ENCODE measurements around the gene MID1IP1.
A peak's percentile ranks its signal among the peaks of the same experiment; 100 is the strongest.

Gene MID1IP1

DNA sequence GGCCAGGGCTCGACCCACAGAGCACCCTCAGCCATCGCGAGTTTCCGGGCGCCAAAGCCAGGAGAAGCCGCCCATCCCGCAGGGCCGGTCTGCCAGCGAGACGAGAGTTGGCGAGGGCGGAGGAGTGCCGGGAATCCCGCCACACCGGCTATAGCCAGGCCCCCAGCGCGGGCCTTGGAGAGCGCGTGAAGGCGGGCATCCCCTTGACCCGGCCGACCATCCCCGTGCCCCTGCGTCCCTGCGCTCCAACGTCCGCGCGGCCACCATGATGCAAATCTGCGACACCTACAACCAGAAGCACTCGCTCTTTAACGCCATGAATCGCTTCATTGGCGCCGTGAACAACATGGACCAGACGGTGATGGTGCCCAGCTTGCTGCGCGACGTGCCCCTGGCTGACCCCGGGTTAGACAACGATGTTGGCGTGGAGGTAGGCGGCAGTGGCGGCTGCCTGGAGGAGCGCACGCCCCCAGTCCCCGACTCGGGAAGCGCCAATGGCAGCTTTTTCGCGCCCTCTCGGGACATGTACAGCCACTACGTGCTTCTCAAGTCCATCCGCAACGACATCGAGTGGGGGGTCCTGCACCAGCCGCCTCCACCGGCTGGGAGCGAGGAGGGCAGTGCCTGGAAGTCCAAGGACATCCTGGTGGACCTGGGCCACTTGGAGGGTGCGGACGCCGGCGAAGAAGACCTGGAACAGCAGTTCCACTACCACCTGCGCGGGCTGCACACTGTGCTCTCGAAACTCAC, 3.6 kb downstream of the MID1IP1 start:
- peak overlapping the region; percentile 95 for H3K27ac Mint-ChIP-seq
- no peaks in the 10 kb centered on the region for H3K9me3 Mint-ChIP-seq (ENCODE audit: low read depth)
- no peaks in the 10 kb centered on the region for H3K36me3 Mint-ChIP-seq
- H3K27me3 Mint-ChIP-seq: no peaks in the 10 kb centered on the region
- peaks cover 35% of the 10 kb centered on the region for H3K4me1 Mint-ChIP-seq (ENCODE audit: low read depth)
- peak overlapping the region; percentile 94 for H3K4me3 Mint-ChIP-seq

DNA sequence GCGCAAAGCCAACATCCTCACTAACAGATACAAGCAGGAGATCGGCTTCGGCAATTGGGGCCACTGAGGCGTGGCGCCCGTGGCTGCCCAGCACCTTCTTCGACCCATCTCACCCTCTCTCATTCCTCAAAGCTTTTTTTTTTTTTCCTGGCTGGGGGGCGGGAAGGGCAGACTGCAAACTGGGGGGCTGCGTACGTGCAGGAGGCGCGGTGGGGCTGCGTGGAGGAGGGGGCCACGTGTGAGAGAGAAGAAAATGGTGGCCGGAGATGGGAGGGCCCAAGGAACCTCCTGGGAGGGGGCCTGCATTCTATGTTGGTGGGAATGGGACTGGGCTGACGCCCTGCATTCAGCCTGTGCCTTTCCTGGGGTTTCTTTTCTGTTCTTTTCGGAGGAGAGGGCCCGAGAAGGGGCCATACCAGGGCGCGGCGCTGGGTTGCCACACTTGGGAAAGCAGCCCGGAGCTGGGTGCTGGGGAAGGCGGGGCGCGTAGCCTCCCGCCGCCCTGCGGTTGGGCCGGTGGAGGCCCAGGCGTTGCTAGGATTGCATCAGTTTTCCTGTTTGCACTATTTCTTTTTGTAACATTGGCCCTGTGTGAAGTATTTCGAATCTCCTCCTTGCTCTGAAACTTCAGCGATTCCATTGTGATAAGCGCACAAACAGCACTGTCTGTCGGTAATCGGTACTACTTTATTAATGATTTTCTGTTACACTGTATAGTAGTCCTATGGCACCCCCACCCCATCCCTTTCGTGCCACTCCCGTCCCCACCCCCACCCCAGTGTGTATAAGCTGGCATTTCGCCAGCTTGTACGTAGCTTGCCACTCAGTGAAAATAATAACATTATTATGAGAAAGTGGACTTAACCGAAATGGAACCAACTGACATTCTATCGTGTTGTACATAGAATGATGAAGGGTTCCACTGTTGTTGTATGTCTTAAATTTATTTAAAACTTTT, 4.5 kb downstream of the MID1IP1 start:
- Mint-ChIP-seq H3K27ac (peak overlapping the region; percentile 95), H3K36me3 (no peaks in the 10 kb centered on the region), H3K27me3 (no peaks in the 10 kb centered on the region), H3K9me3 (ENCODE audit: low read depth) (no peaks in the 10 kb centered on the region), H3K4me1 (ENCODE audit: low read depth) (peaks cover 37% of the 10 kb centered on the region), H3K4me3 (peak overlapping the region; percentile 94)

DNA sequence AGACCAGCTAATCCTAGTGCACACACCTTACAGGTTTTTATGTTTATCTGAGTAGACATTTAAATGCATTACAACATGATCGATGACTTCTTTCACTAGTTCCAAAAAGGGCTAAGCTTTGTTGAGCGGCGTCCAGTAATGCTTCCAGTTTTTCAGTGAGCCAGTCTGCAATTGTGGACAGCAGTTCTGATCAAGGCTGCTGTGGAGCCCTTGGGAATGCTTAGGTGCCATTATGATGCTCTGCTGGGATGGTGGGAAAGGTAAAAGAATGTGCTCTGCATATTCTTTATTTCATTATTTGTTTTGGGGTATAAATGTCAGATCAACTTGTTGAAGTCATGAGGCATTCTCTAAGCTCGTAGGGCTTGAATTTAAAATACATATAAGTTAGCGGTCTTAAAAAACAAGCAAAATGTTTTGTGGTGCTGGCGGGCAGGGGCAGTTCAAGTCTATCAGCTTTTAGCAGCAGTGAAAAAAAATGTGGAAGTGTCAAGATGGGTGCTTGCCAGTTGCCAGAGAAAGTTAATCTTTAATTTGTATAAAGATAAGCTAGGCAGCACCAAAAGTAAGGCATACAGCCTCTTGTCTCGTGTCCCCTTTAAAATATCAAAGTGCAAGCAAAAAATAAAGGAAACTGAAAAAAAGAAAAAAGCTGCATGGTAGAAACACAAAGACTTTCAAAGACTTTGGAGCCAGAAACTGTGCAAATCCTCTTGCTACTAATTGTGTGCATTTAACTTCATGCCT, 5.8 kb downstream of the MID1IP1 start:
- Mint-ChIP-seq H3K36me3 (peaks cover 1% of the 10 kb centered on the region), H3K9me3 (ENCODE audit: low read depth) (no peaks in the 10 kb centered on the region), H3K27ac (peak overlapping the region; percentile 95), H3K27me3 (no peaks in the 10 kb centered on the region), H3K4me1 (ENCODE audit: low read depth) (peaks cover 44% of the 10 kb centered on the region), H3K4me3 (peak overlapping the region; percentile 94)

- Mint-ChIP-seq H3K36me3 (peaks cover 2% of the 10 kb centered on the region), H3K27ac (peak overlapping the region; percentile 95), H3K9me3 (ENCODE audit: low read depth) (no peaks in the 10 kb centered on the region), H3K4me1 (ENCODE audit: low read depth) (peaks cover 48% of the 10 kb centered on the region), H3K4me3 (peak overlapping the region; percentile 94), H3K27me3 (no peaks in the 10 kb centered on the region)
These were observed 6.6 kb downstream of the MID1IP1 start for GRCh38 chrX:38807873-38808272.

DNA sequence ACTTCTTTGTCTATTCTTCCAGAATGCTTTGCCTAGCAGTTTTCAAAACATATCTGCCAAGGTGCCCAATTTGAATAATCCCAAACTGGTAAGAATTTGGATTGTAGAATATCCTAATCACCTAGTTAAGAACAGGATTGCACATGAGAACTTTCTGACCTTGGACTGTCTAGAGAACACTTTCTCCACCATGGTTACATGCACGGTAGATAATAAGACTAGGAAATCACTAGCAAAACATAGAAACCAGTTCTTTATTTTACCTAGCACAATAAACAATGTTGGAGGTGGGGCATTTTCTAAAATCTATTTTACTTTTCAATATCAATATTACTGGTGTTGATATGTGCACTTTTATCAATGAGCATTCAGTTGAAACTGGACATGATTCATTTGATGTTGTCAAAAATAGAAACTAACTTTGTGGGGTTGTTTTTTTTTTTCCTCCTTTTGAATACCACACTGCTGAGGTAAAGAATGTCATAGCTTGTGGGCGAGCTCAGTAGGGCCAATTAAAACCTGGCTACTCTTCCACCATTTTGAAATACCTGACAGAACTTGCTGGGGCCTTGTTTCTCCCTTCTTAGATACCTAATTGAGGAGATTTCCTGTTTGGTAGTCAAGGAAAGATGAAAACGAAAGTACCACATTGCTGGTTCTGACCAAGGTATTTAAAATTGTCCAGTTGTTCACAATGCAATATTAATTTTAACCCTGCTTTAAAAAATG, 10.4 kb downstream of the MID1IP1 start:
- Mint-ChIP-seq H3K9me3 (ENCODE audit: low read depth) (no peaks in the 10 kb centered on the region), H3K27ac (peak overlapping the region; percentile 91), H3K4me3 (peak overlapping the region; percentile 69), H3K36me3 (peaks cover 2% of the 10 kb centered on the region), H3K27me3 (no peaks in the 10 kb centered on the region), H3K4me1 (ENCODE audit: low read depth) (peaks cover 55% of the 10 kb centered on the region)

GRCh38 chrX:38816155-38816554, 14.9 kb downstream of the MID1IP1 start:
- peak overlapping the region; percentile 46 for H3K4me3 Mint-ChIP-seq
- peaks cover 25% of the 10 kb centered on the region for H3K4me1 Mint-ChIP-seq (ENCODE audit: low read depth)
- H3K36me3 Mint-ChIP-seq: peaks cover 2% of the 10 kb centered on the region
- H3K27ac Mint-ChIP-seq: no peak overlapping the region
- H3K27me3 Mint-ChIP-seq: no peaks in the 10 kb centered on the region
- H3K9me3 Mint-ChIP-seq (ENCODE audit: low read depth): no peaks in the 10 kb centered on the region

DNA sequence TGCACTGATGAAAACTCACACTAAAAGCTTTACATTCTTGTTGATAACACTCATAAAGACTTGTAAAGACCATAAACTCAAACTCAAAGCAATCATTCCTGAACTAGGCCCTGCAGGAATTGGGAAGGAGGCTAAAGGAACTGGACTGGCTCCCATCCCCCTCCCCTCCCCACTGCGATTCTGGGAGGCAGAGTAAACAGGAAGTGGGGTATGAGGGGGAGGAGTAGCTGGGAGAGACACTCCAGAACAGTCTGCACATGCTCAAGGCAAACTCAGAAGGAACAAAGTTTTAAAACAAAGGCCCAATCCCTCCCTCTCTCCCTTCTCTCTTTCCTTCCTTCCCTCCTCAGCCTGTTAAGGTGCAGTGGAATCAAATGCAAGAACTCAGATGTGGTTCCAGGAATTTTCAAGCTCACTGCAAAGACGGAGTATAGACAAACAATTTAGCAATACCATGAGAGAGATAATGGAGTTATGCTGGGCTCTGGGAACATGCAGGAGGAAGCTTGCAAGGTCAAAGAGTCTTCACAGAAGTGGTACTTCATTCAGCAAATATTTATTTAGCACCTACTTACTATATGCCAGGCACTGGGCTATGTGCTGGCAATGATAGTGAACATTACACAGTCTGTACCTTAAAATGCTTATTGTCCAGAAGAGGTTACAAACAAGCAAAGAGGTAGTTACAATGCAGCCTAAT, 15.9 kb downstream of the MID1IP1 start:
- Mint-ChIP-seq H3K4me3 (no peak overlapping the region), H3K27me3 (no peaks in the 10 kb centered on the region), H3K4me1 (ENCODE audit: low read depth) (peaks cover 18% of the 10 kb centered on the region), H3K36me3 (no peaks in the 10 kb centered on the region), H3K9me3 (ENCODE audit: low read depth) (no peaks in the 10 kb centered on the region), H3K27ac (no peak overlapping the region)

DNA sequence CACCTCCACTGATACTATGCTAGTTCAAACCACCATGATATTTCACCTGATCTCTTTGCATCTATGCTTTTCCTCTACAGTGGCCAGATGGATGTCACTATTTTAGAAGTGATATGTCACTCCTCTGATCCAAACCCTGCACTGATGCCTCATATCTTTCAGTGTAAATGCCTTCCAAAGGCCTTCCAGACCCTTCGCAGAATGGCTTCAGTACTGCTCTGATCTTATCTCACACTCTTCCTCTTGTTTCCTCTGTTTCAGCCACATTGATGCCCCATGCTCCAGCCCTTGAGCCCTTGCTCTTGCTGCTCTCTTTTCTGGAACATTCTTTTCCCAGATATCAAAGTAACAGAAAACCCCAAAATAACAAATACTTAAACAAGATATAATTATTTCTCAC, 17.9 kb downstream of the MID1IP1 start:
- no peak overlapping the region for H3K4me3 Mint-ChIP-seq
- no peaks in the 10 kb centered on the region for H3K27me3 Mint-ChIP-seq
- H3K4me1 Mint-ChIP-seq (ENCODE audit: low read depth): peaks cover 7% of the 10 kb centered on the region
- H3K9me3 Mint-ChIP-seq (ENCODE audit: low read depth): no peaks in the 10 kb centered on the region
- no peaks in the 10 kb centered on the region for H3K36me3 Mint-ChIP-seq
- H3K27ac Mint-ChIP-seq: no peak overlapping the region

DNA sequence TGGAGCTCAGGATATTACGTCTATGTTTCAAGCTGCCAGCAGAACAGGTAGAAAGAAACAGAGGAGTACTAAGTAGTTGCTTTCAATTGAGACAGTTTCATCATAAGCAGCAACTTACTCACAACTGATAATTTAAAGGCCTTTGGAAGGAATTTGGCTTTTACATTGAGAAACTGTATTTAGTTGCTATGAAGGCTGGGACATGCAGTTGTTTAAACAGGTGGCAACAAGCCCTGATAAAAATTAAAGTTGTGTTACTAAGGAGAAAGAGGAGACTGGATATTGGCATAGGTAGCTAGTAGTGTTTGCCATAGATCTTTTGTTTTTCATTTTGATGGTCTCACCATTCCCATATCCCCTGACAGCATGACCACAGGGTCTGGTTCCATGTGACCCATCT, 18.4 kb downstream of the MID1IP1 start:
- Mint-ChIP-seq H3K9me3 (ENCODE audit: low read depth) (no peaks in the 10 kb centered on the region), H3K36me3 (no peaks in the 10 kb centered on the region), H3K27me3 (no peaks in the 10 kb centered on the region), H3K4me1 (ENCODE audit: low read depth) (peaks cover 4% of the 10 kb centered on the region), H3K4me3 (no peak overlapping the region), H3K27ac (no peak overlapping the region)

- Mint-ChIP-seq H3K9me3 (ENCODE audit: low read depth) (no peaks in the 10 kb centered on the region), H3K27me3 (no peaks in the 10 kb centered on the region), H3K4me3 (no peak overlapping the region), H3K27ac (no peak overlapping the region), H3K36me3 (no peaks in the 10 kb centered on the region), H3K4me1 (ENCODE audit: low read depth) (peaks cover 4% of the 10 kb centered on the region)
These were observed 19.5 kb downstream of the MID1IP1 start for GRCh38 chrX:38820751-38821150.

DNA sequence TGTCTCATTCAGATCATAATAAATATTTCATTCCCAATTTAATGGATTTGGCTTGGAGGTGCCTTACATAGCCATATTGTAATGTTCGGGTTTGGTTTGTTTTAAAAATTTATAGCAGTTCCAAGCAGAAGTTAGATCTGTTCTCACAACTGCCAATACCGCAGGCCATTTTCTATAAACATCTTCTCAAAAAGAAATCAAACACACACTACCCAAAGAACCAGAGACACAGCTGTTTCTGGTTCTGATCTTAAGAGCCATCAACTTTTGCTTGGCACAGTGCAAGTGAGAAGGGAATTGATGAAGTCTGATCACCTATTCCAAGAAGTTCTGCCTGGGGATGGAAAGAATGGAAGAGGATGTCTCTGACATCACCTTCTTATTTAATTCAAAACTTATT, 22.9 kb downstream of the MID1IP1 start:
- Mint-ChIP-seq H3K27ac (no peak overlapping the region), H3K4me1 (ENCODE audit: low read depth) (peaks cover 4% of the 10 kb centered on the region), H3K4me3 (no peak overlapping the region), H3K27me3 (no peaks in the 10 kb centered on the region), H3K36me3 (no peaks in the 10 kb centered on the region), H3K9me3 (ENCODE audit: low read depth) (no peaks in the 10 kb centered on the region)

DNA sequence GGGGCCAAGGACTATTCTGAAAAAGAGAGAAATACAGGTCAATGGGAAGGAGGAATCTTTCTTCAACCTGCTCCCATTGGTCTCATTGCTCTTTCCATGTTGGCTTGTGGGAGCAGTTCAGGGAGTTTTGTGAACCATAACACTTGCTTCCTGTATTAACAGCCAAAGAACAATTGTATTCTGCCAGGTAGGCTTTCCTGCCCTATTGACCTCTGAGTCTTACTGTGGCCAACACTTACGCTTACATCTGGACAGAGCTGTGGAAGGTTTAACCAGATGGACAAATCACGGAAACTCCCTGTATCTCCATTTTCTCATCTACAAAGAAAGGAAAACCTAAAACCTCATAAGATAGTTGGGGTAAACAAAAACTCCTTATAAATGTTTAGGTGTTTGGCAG, 30.7 kb downstream of the MID1IP1 start:
- Mint-ChIP-seq H3K27me3 (no peaks in the 10 kb centered on the region), H3K4me3 (no peak overlapping the region), H3K4me1 (ENCODE audit: low read depth) (peaks cover 4% of the 10 kb centered on the region), H3K36me3 (no peaks in the 10 kb centered on the region), H3K27ac (no peak overlapping the region), H3K9me3 (ENCODE audit: low read depth) (no peaks in the 10 kb centered on the region)

DNA sequence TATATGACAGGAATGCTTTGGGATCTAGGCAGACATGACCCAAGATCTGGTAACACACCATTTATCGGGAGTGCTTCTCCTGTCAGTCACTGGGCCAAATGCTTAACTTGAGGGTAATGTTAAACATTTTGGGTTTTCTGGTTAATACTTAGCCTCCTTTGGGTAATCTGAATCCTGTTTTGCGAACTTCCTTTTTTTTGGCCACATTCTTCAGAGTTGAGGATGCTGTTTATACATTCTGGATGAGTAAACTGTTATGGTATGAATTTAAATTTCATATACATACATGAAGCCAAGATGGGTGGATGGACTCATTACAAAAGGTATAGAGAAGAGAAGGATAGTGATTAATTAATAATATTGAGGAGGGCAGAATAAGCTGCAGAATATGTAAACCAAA, 36.1 kb downstream of the MID1IP1 start:
- peaks cover 4% of the 10 kb centered on the region for H3K4me1 Mint-ChIP-seq (ENCODE audit: low read depth)
- no peaks in the 10 kb centered on the region for H3K36me3 Mint-ChIP-seq
- H3K27ac Mint-ChIP-seq: no peak overlapping the region
- no peaks in the 10 kb centered on the region for H3K27me3 Mint-ChIP-seq
- no peaks in the 10 kb centered on the region for H3K9me3 Mint-ChIP-seq (ENCODE audit: low read depth)
- H3K4me3 Mint-ChIP-seq: no peak overlapping the region

GRCh38 chrX:38839277-38839676, 38.0 kb downstream of the MID1IP1 start:
- no peaks in the 10 kb centered on the region for H3K27me3 Mint-ChIP-seq
- H3K4me3 Mint-ChIP-seq: no peak overlapping the region
- no peaks in the 10 kb centered on the region for H3K4me1 Mint-ChIP-seq (ENCODE audit: low read depth)
- no peaks in the 10 kb centered on the region for H3K9me3 Mint-ChIP-seq (ENCODE audit: low read depth)
- no peaks in the 10 kb centered on the region for H3K36me3 Mint-ChIP-seq
- H3K27ac Mint-ChIP-seq: no peak overlapping the region
